GM18951 (cell line): ENCODE measurements around the gene WWOX.

Experiments used
- POLR2A ChIP-seq: IDR thresholded peaks from 4 replicates; pipeline ENCODE4 v1.6.1; 2011; ENCODE audit warnings: mild to moderate bottlenecking; ENCODE audit not compliant: insufficient read length, insufficient read depth; ENCODE audit errors: extremely low read depth
- in situ Hi-C: fragments of 300-500 bp; cut with MboI; formaldehyde crosslinking; loops from one replicate; pipeline ENCODE4 v1.12.0; 2022; ENCODE audit warnings: low sequenced_read_pairs, mixed read lengths, inconsistent platforms; ENCODE audit not compliant: unreplicated experiment

WWOX gene

DNA sequence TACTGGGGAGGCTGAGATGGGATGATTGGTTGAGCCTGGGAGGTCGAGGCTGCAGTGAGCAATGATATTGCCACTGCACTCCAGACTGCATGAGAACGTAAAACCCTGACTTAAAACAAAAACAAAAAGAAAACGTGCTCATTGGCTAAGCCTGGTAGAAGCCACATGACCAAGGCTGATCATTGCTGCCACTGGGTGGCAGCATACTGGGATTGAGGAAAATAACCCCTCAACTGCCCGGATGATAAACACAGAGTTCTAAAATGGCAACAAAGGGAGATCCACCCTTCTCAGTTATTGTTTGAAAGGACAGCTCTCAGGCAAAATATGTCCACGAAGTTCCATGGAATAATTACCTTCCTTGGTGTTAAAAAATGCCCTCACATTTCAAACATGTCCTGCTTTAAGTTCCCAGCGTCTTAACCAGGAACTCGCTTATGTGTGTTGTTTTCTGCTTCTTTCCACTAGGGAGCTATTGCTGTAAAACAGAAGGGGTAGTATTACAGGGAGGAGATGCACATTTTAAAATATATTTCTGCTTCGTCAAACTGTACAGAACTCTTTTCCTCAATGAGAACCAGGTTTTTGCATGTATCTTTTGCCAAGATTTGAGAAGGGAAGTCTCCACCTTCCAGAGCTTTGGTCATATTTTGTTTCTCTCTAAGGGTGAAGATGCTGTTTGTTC is 825.8 kb downstream of the WWOX start:
- in situ Hi-C loops = no loop called here

DNA sequence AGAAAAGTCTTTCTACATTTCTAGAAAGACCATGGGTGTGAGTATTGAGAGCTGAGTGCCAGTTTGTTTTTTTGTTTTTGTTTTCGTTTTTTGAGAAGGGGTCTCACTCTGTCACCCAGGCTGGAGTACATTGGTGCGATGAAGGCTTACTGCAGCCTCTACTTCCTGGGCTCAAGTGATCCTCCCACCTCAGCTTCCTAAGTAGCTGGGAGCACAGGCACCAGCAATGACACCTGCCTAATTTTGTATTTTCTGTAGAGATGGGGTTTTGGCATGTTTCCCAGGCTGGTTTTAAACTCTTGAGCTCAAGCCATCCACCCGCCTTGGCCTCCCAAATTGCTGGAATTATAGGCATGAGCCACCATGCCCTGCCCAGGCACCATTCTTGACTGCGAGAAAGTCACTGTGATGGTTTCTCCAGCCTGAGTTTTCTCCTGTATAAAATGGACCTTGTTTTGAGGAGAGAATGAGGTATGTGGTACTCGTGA is 827.3 kb downstream of the WWOX start:
- in situ Hi-C loops = no loop called here
- TF ChIP-seq POLR2A = no peak

More for the DNA sequence above, 825.8 kb downstream of the WWOX start:
- no peak for TF ChIP-seq POLR2A

DNA sequence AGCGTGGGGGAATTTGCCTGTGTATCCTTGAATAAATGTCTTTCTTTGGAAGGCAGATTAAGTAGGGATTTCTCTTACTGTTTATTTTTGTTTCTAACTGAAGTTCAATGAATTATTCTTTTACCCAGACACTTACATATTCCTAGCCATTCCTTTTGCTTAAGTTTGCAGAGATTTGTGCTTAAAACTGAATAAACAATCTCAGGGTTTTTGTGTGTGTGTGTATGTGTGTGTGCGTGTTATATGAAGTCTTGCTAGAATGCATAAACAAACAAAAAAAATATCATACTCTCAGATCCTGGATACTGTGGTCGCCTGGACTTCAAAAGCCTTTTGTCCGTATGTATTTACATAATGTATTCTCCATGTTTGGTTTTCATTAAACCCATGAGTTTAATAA is 828.3 kb downstream of the WWOX start:
- no peak for TF ChIP-seq POLR2A
- in situ Hi-C loops = no loop called here

DNA sequence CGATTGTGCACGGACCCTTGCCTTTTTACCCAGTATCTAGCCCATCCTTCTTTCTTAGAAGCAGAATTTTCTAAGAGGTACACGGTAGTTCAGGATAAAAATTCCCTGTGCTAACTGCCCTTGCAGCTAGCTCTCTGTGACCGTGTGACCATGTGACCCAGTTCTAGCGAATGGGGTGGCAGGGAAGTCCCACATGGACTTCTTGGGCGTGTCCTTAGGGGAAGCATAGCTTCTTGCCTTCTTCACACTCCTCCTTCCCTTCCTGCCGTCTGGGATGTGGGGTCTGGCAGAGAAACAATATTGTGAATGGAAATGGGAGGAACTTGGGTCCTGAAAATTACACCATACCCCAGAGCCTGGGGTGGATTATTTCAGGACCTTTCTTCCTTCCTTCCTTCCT is 830.4 kb downstream of the WWOX start:
- TF ChIP-seq POLR2A = no peak
- in situ Hi-C loops = no loop called here

- TF ChIP-seq POLR2A = no peak
- in situ Hi-C loops = no loop called here
Observed at GRCh38 chr16:78930561-78930960, 831.1 kb downstream of the WWOX start.

- no peak for TF ChIP-seq POLR2A
- in situ Hi-C loops = no loop called here
Observed at GRCh38 chr16:78931267-78931666, 831.8 kb downstream of the WWOX start.

DNA sequence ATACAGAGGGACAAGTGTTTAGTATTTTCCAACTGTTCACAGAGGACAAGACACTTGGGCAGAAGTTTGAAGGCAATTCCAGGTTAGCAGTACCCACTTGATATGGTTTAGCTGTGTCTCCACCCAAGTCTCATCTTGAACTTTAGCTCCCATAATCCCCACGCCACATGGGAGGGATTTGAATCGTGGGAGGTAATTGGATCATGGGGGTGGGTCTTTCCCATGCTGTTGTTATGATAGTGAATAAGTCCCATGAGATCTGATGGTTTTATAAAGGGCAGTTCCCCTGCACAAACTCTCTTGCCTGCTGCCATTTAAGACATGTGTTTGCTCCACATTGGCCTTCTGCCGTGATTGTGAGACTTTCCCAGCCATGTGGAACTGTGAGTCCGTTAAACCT is 832.2 kb downstream of the WWOX start:
- TF ChIP-seq POLR2A = no peak
- in situ Hi-C loops = no loop called here

DNA sequence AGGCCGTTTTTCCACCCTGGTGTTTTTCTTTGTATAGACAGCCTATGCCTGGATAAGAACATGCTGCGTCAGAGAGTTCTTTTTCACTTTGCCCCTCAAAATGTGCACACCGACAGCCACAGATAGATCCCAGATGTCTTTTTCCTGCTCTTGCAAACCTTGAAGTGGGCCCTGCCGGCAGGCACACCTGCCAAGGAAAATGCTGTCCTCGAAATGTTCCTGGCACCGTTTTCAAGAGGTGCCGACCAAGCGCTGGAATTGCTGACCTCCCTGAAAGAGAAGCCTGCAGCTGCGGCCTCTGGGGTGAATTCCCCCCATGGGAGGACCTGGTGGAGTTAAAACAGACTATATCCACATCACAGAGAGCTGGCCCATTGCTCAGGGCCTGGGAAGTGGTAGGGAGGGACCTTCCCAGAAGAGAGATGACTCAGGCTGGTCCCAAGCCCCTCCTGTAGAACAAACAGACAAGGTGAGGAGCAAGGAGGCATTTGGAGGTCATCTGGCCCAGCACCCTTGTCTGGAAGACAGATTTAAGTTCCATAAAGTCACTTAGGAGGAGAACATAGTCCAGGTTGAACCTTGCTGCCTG is 833.0 kb downstream of the WWOX start:
- no peak for TF ChIP-seq POLR2A
- in situ Hi-C loops = no loop called here

GRCh38 chr16:78936060-78936459 is 836.6 kb downstream of the WWOX start:
- in situ Hi-C loops = no loop called here

DNA sequence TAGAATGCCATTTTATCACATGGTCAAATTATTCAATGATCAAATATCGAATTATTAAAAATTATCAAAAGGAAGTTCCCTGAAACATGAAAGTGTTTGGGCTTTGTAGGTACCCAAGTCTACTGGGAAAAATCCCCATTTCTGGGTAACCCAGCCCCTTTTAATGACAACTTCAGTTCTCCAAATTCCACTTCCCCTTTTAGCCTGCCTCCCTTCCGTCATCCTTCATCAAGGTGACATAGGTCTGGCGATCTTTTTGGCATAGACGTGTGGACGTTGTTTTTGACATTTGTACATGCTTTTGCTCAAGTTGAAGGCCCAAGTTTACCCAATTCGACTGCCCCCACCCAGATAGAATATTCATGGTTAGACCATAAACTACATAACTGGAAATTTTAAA is 840.1 kb downstream of the WWOX start:
- in situ Hi-C loops = no loop called here
- TF ChIP-seq POLR2A = no peak

More at GRCh38 chr16:78936060-78936459, 836.6 kb downstream of the WWOX start:
- no peak for TF ChIP-seq POLR2A

DNA sequence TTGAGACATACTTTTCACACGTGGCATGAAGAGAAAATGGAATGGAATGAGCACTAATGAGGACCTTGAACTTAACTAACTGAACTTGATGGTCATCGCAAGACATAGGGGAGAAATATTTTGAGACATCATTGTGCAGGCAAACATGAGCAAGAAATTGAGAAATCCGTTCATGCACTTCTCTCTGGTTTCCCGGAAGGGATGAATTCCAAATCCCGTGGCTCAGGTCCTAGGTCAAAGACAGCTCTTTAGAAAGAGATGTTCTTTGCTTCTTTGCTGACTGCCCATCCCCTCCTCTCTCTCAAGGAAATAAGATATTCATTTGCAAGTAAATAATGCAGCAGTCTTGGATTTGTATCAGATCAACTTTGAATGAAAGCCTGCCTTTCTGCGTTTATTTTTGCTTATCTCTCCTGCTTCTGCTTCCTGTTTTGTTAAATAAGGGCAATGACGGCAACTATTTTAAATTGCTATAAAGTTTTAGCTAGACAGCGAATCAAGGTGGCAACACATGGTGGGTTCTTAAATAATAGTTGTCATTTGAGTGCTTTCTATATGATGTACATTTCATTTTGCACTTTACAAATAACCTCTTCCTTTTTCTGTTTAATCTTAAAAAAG is 843.3 kb downstream of the WWOX start:
- in situ Hi-C loops = no loop called here
- no peak for TF ChIP-seq POLR2A

- in situ Hi-C loops = no loop called here
Observed at GRCh38 chr16:78945336-78945735, 845.9 kb downstream of the WWOX start.

GRCh38 chr16:78946556-78946955 is 847.1 kb downstream of the WWOX start:
- no peak for TF ChIP-seq POLR2A
- in situ Hi-C loops = no loop called here

More at GRCh38 chr16:78945336-78945735, 845.9 kb downstream of the WWOX start:
- TF ChIP-seq POLR2A = no peak

DNA sequence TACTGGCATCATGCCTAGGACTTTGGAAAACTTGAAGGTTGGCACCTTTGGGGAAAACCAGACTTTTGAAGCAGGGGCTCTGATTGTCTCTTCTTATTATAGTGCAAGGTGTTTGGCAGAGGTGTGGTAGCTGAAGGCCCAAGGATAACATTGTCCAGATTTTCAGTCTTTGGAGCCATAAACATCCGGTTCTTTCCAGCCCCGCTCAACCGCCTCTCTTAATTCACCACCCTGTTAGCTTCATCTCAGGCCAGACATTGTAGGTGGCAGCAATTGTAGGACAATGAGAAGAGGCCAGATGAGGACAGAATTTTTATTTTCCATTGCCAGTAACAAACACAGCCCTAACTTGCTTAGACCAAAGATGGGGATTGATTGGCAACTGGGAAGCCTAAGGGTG is 851.3 kb downstream of the WWOX start:
- no peak for TF ChIP-seq POLR2A
- in situ Hi-C loops = no loop called here
